ENCODE measurements around the gene GDF2.
A peak's percentile ranks its signal among the peaks of the same experiment; 100 is the strongest.

GDF2 gene

DNA sequence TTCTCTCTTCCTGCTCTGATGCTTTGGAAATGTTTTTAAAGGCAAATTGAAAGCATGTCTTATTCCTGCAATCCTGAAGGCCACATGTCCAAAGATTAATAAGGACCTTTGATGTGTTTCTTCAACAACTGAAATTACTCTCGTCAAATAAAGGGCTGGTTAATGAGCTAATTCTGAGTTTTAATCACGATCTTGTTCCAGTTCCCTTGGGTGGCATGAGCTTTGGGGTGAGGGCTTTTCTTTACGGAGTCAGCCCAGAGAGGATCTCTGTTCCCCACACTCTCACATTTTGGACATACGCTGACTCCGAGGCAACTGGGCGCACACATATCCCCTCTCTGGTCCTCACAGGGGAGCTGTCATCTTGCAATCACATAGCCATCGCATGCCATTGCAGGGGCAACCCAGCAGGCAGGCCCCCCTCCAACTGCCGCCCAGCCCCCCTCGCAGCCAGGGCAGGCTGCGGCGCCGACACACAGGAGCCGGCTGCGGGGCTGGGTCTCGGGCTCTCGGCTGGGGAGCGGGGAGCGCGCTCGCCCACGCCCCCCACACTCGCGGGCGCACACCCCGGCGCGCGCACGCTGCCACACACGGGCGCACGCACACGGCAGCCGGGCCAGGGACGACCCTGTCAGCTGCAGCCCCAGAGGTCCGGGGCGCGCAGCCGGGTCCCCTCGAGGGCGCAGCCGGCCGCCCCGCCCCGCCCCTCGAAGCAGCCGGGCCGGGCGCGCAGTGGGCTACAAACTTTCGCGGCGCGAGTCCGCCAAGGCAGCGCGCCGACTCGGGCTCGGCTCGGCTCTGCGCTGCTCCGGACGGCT lies 22.4 kb upstream of the GDF2 start, which contains the start of gene GDF10:
GDF10 (plus strand) TSS at position 587 of the 818 bp plus-strand sequence. CDS start 455 bp downstream, outside the sequence.
- WGBS (ENCODE audit: extremely low coverage, insufficient coverage, insufficient read length): no CpG with 5 or more reads among the region's 64 CpGs
- H4K91ac ChIP-seq (ENCODE audit: low read depth, low read length): no peak within 1 kb of the TSS

GRCh38 chr10:47300429-47300931 lies 21.8 kb upstream of the GDF2 start:
- no peak overlapping the region for H4K12ac ChIP-seq (ENCODE audit: low read depth, low read length)
- no peak overlapping the region for H2AK5ac ChIP-seq (ENCODE audit: low read length)
- no peak overlapping the region for H3K23ac ChIP-seq (ENCODE audit: low read length)
- peak overlapping the region; percentile 65 for H3K4me2 ChIP-seq (ENCODE audit: low read length)
- no peak overlapping the region for H2AFZ ChIP-seq (ENCODE audit: insufficient read depth, low read length, poor library complexity)
- H3K9me3 ChIP-seq (ENCODE audit: insufficient read depth, low read depth, low read length): peaks cover 1% of the 10 kb centered on the region
- no peak overlapping the region for H2BK12ac ChIP-seq (ENCODE audit: low read length)
- H3K4ac ChIP-seq (ENCODE audit: low read depth, low read length): no peak overlapping the region
- H3K14ac ChIP-seq (ENCODE audit: low read length): no peak overlapping the region
- peaks cover 31% of the 10 kb centered on the region for H3K27me3 ChIP-seq (ENCODE audit: insufficient read depth, low read length)
- H3K79me2 ChIP-seq (ENCODE audit: control insufficient read depth, insufficient read depth, low read length, poor library complexity): no peaks in the 10 kb centered on the region
- H4K91ac ChIP-seq (ENCODE audit: low read depth, low read length): no peak overlapping the region
- no peaks in the 10 kb centered on the region for H3K36me3 ChIP-seq (ENCODE audit: control insufficient read depth in 1 of 2, insufficient read depth in 2 of 2, low read length in 2 of 2)
- H3K79me1 ChIP-seq (ENCODE audit: low read length): no peaks in the 10 kb centered on the region
- no peak overlapping the region for H4K8ac ChIP-seq (ENCODE audit: low read depth, low read length)
- no CpG with 5 or more reads among the region's 57 CpGs for WGBS (ENCODE audit: extremely low coverage, insufficient coverage, insufficient read length)
- H3K4me1 ChIP-seq (ENCODE audit: control insufficient read depth in 1 of 2, insufficient read depth in 2 of 2, low read length in 2 of 2): peaks cover 4 to 9% of the 10 kb centered on the region in 2 experiments
- no peak overlapping the region for H3K27ac ChIP-seq (ENCODE audit: low read depth, low read length)
- H2BK120ac ChIP-seq (ENCODE audit: insufficient read depth, low read length, poor library complexity): no peak overlapping the region
- H3K9ac ChIP-seq (ENCODE audit: low read length): no peak overlapping the region
- H3K18ac ChIP-seq (ENCODE audit: low read length): no peak overlapping the region
- H3K4me3 ChIP-seq (ENCODE audit: low read depth, low read length): peak overlapping the region; percentile 44
- no peak overlapping the region for H2BK5ac ChIP-seq (ENCODE audit: low read depth, low read length, poor library complexity)
- DNase-seq: peak in 1 of 2 donors; percentile 15

More for the DNA sequence above, 22.4 kb upstream of the GDF2 start, which contains the start of gene GDF10:
- Histone ChIP-seq H3K4me3 (ENCODE audit: low read depth, low read length) (peak within 1 kb of the TSS; percentile 44), H3K4ac (ENCODE audit: low read depth, low read length) (no peak within 1 kb of the TSS), H3K27me3 (ENCODE audit: insufficient read depth, low read length) (peaks cover 31% of the 10 kb centered on the region), H2BK120ac (ENCODE audit: insufficient read depth, low read length, poor library complexity) (no peak within 1 kb of the TSS), H3K23ac (ENCODE audit: low read length) (no peak within 1 kb of the TSS), H3K14ac (ENCODE audit: low read length) (no peak within 1 kb of the TSS), H3K9me3 (ENCODE audit: insufficient read depth, low read depth, low read length) (peaks cover 1% of the 10 kb centered on the region), H2BK5ac (ENCODE audit: low read depth, low read length, poor library complexity) (no peak within 1 kb of the TSS), H2AK5ac (ENCODE audit: low read length) (no peak within 1 kb of the TSS), H3K79me2 (ENCODE audit: control insufficient read depth, insufficient read depth, low read length, poor library complexity) (no peaks in the 10 kb centered on the region), H4K8ac (ENCODE audit: low read depth, low read length) (no peak within 1 kb of the TSS), H2AFZ (ENCODE audit: insufficient read depth, low read length, poor library complexity) (no peak within 1 kb of the TSS), H3K18ac (ENCODE audit: low read length) (no peak within 1 kb of the TSS), H2BK12ac (ENCODE audit: low read length) (no peak within 1 kb of the TSS), H3K9ac (ENCODE audit: low read length) (no peak within 1 kb of the TSS), H3K4me1 (ENCODE audit: control insufficient read depth in 1 of 2, insufficient read depth in 2 of 2, low read length in 2 of 2) (peaks cover 4 to 9% of the 10 kb centered on the region in 2 experiments), H4K12ac (ENCODE audit: low read depth, low read length) (no peak within 1 kb of the TSS), H3K36me3 (ENCODE audit: control insufficient read depth in 1 of 2, insufficient read depth in 2 of 2, low read length in 2 of 2) (no peaks in the 10 kb centered on the region), H3K27ac (ENCODE audit: low read depth, low read length) (no peak within 1 kb of the TSS), H3K79me1 (ENCODE audit: low read length) (no peaks in the 10 kb centered on the region), H3K4me2 (ENCODE audit: low read length) (peak within 1 kb of the TSS; percentile 65)
- DNase-seq: no peak

- Histone ChIP-seq H3K23ac (ENCODE audit: low read length) (no peak overlapping the region), H2BK12ac (ENCODE audit: low read length) (no peak overlapping the region), H3K4ac (ENCODE audit: low read depth, low read length) (no peak overlapping the region), H3K9me3 (ENCODE audit: insufficient read depth, low read depth, low read length) (peaks cover 1% of the 10 kb centered on the region), H4K12ac (ENCODE audit: low read depth, low read length) (no peak overlapping the region), H2BK5ac (ENCODE audit: low read depth, low read length, poor library complexity) (no peak overlapping the region), H4K91ac (ENCODE audit: low read depth, low read length) (no peak overlapping the region), H2BK120ac (ENCODE audit: insufficient read depth, low read length, poor library complexity) (no peak overlapping the region), H3K36me3 (ENCODE audit: control insufficient read depth in 1 of 2, insufficient read depth in 2 of 2, low read length in 2 of 2) (no peaks in the 10 kb centered on the region), H3K79me1 (ENCODE audit: low read length) (no peaks in the 10 kb centered on the region), H3K79me2 (ENCODE audit: control insufficient read depth, insufficient read depth, low read length, poor library complexity) (no peaks in the 10 kb centered on the region), H2AFZ (ENCODE audit: insufficient read depth, low read length, poor library complexity) (no peak overlapping the region), H3K9ac (ENCODE audit: low read length) (no peak overlapping the region), H3K27ac (ENCODE audit: low read depth, low read length) (no peak overlapping the region), H3K18ac (ENCODE audit: low read length) (no peak overlapping the region), H2AK5ac (ENCODE audit: low read length) (no peak overlapping the region), H3K4me3 (ENCODE audit: low read depth, low read length) (no peak overlapping the region), H3K4me2 (ENCODE audit: low read length) (no peak overlapping the region), H3K27me3 (ENCODE audit: insufficient read depth, low read length) (peaks cover 31% of the 10 kb centered on the region), H3K4me1 (ENCODE audit: control insufficient read depth in 1 of 2, insufficient read depth in 2 of 2, low read length in 2 of 2) (peaks cover 4 to 9% of the 10 kb centered on the region in 2 experiments), H4K8ac (ENCODE audit: low read depth, low read length) (no peak overlapping the region), H3K14ac (ENCODE audit: low read length) (no peak overlapping the region)
- WGBS (ENCODE audit: extremely low coverage, insufficient coverage, insufficient read length): no CpG with 5 or more reads among the region's 2 CpGs
- DNase-seq: no peak
These were observed 20.4 kb upstream of the GDF2 start for GRCh38 chr10:47301833-47302232.

DNA sequence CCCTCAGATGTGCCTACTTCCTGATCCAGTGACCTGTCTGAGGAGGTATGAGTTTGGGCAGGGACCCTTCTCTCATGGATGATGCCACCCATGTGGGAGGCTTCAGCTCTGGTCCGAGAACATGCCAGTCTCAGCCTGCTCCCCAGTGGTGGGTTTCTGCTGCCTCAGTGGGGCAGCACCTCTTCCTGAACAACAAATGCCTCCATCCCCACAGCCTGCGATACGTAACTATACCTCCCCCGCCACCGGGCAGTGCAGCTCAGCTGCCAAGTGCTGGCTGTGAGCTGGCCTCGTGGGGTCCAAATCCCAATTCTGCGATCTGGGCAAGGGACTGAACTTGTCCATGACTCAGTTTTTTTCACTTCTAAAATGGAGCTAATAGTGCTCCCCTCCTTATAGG lies 19.1 kb upstream of the GDF2 start:
- Histone ChIP-seq H3K79me2 (ENCODE audit: control insufficient read depth, insufficient read depth, low read length, poor library complexity) (no peaks in the 10 kb centered on the region), H2BK120ac (ENCODE audit: insufficient read depth, low read length, poor library complexity) (no peak overlapping the region), H3K14ac (ENCODE audit: low read length) (no peak overlapping the region), H4K91ac (ENCODE audit: low read depth, low read length) (no peak overlapping the region), H3K9me3 (ENCODE audit: insufficient read depth, low read depth, low read length) (peaks cover 1% of the 10 kb centered on the region), H3K4me1 (ENCODE audit: control insufficient read depth in 1 of 2, insufficient read depth in 2 of 2, low read length in 2 of 2) (peaks cover 4 to 9% of the 10 kb centered on the region in 2 experiments), H3K23ac (ENCODE audit: low read length) (no peak overlapping the region), H3K36me3 (ENCODE audit: control insufficient read depth in 1 of 2, insufficient read depth in 2 of 2, low read length in 2 of 2) (no peaks in the 10 kb centered on the region), H2BK5ac (ENCODE audit: low read depth, low read length, poor library complexity) (no peak overlapping the region), H3K79me1 (ENCODE audit: low read length) (no peaks in the 10 kb centered on the region), H3K27ac (ENCODE audit: low read depth, low read length) (no peak overlapping the region), H2AFZ (ENCODE audit: insufficient read depth, low read length, poor library complexity) (no peak overlapping the region), H3K4me3 (ENCODE audit: low read depth, low read length) (no peak overlapping the region), H3K18ac (ENCODE audit: low read length) (no peak overlapping the region), H4K12ac (ENCODE audit: low read depth, low read length) (no peak overlapping the region), H3K9ac (ENCODE audit: low read length) (no peak overlapping the region), H3K4me2 (ENCODE audit: low read length) (no peak overlapping the region), H3K4ac (ENCODE audit: low read depth, low read length) (no peak overlapping the region), H4K8ac (ENCODE audit: low read depth, low read length) (no peak overlapping the region), H2BK12ac (ENCODE audit: low read length) (no peak overlapping the region), H2AK5ac (ENCODE audit: low read length) (no peak overlapping the region), H3K27me3 (ENCODE audit: insufficient read depth, low read length) (peaks cover 29% of the 10 kb centered on the region)
- no CpG with 5 or more reads among the region's 7 CpGs for WGBS (ENCODE audit: extremely low coverage, insufficient coverage, insufficient read length)
- no peak for DNase-seq
